GM21447 (cell line): Measurements from ENCODE around the gene CNP.

Experiments used
- ATAC-seq: cut with Tn5 transposase; IDR thresholded peaks from one replicate; pipeline ENCODE4 v1.9.1; 2021; ENCODE audit not compliant: unreplicated experiment

CNP gene

DNA sequence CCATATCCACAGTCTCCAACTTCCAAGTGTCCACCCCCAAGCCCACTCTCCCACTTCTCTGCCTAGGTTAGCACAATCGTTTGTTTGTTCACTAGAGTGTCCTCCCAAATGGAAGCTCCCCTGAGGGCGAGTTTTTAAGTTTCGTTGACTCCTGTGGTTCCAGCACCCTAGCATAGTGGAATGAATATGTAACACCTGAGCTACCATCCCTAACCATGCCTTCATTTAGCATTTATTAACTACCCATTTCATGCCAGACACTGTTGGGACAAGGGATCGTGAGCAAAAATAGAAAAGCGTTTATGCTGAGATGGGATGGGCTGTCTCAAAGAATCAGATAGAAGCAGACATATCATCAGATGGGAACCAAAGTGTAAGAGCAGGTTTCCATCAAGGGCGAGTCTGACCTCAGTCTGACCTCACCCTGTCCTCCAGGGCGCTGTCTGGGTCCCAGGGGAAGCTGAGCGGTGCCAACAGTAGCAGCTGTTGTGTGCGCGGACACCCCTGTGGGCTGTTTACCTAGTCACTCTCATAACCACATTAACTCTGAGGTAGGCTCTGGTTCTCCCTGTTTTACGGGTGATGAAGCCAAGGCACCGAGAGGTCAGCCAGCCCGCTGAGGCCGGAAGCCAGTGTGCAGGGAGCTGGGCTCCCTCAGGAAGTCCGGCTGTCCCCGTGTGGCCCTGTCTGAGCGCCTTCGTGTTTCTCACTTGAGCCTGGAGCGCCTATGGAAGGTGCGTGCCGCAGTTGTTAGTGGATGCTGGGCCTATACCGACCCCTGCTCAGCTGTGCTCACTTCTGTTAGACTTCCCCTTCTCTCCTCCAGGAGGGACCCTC is 6.2 kb downstream of the CNP start:
- no peak for ATAC-seq

DNA sequence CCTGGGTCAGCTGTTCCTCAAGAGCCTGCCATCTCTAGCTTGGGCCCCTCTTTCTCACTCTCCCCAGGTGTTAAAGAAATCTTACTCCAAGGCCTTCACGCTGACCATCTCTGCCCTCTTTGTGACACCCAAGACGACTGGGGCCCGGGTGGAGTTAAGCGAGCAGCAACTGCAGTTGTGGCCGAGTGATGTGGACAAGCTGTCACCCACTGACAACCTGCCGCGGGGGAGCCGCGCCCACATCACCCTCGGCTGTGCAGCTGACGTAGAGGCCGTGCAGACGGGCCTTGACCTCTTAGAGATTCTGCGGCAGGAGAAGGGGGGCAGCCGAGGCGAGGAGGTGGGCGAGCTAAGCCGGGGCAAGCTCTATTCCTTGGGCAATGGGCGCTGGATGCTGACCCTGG is 6.8 kb downstream of the CNP start:
- ATAC-seq = no peak

DNA sequence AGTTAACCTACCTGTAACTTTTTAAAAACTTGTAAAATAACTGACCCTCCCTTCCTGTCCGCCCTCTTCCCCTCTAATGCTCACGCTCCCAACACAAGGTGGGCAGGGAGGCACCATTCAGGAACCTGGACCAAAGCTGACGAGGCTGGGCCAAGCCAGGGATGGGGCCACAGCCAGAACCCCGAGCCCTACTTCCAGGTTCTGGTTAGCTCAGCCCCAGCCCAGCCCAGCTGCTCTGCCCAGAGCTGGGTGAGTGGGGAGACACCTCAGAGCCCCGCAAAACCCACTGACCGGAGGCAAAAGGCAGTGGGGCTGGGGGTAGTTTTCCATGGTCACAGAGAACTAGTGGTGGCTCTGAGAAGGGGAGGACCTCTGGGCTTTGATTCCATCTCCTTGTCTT is 7.4 kb downstream of the CNP start:
- ATAC-seq = no peak

DNA sequence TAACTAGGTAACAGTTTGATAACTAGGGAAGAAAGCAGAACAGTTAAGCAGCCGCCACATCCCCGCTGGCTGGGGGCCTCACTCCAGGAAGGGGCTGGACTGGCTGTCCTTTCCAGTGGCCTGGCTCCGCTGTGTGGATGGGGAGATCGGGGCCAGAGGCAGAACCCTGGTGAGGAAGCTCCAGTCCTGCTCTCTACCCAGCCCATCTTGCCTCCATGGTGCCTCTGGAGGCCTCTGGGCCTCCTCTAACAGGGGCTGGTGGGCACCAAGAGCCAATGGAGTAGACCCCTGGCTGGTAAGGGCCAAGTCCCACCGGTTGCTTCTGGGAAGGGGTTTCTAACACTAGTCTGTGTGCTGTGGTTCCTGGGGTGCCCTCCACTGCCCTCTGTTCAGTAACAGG is 8.1 kb downstream of the CNP start:
- ATAC-seq = no peak

DNA sequence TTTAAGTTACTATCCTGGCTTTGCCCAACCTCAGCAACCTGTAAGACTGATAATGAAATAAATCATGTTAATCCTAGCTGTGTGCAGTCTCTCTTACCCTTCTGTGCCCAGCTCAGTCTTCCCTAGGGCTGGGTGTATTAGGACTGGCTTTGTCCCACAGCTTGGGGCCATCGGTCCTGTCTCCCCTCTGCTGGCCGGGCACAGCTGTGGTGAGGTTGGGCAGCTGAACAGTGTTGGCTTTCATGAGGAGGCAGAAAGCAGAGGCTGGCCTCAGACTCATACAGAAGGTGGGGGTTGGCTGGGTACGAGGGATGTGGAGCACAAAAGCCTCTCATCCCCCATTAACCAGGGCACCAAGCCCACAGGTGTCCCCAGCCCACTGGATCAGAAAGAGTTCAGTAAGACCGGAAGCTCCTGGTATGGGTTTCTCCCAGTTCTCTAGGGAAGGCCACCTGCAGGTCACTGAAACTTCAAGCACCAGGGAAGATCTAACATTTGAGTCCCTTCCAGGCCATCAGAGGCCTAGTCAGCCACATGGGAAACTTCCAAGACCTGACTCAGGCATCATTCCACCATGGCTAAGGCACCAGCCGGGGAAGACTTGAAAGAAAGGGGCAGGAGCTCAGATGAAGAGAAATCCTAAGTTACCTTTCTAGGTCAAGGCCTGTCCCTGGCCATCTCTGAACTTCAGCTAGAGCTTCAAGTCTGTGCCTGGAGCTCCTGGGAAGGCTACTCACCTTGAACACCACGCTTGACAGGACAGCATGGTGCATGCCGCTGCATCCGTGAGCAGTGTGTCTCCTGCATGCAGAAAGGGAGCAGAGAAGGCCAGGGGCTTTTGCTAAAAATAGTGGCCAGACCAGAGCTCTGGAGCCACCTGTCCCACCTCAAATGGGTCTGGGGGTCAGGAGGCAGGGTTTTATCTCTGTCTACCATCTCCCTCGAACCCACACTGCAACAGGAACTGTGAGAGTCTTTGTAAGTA is 8.8 kb downstream of the CNP start:
- ATAC-seq = no peak

DNA sequence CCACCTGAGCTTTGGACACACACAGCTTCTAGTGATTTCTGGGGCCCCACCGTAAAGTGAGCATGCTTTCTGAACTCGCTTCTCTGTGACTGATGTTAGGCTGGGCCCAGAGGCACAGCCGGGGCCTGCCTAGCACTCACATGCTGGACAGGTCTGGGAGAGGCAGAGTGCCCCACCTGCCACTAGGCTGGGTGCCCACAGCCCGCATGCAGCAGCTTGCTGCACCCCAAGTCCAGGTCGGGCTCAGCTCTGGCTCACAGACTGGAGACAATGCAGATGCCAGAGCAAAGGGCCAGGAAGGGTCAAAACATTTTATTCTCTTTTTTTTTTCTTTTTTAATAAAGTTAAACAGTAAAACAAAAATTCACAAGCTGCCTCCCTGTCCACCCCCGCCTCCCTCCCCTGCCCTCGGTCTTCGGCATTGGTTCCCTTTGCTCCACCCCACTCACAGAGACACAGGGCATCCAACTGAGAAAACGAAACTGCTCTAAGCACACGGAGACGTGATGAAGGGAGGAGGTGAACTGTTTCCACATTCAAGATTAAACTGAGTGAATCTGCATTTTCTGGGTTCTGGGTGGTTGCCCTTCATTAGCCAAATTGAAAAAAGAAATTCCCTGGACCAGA is 9.7 kb downstream of the CNP start:
- ATAC-seq = no peak

DNA sequence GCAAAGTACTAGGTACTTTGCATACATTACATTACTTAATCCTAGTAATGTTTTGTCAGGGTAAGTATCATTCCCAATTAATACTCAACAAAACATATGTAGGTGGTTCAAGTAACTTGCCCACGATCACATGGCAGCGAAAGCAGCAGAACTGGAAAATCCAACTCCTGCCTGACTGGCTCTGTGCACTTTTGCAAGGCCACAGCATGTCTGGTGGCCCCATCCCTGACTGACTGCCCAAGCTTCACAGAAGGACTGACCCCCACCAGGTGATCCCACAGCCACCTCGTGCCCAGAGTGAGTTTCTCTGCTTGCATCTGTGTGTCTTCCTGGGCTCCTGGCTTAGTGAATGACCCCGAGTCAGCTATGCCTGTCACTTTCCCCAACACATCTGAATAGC is 11.4 kb downstream of the CNP start:
- ATAC-seq = no peak

DNA sequence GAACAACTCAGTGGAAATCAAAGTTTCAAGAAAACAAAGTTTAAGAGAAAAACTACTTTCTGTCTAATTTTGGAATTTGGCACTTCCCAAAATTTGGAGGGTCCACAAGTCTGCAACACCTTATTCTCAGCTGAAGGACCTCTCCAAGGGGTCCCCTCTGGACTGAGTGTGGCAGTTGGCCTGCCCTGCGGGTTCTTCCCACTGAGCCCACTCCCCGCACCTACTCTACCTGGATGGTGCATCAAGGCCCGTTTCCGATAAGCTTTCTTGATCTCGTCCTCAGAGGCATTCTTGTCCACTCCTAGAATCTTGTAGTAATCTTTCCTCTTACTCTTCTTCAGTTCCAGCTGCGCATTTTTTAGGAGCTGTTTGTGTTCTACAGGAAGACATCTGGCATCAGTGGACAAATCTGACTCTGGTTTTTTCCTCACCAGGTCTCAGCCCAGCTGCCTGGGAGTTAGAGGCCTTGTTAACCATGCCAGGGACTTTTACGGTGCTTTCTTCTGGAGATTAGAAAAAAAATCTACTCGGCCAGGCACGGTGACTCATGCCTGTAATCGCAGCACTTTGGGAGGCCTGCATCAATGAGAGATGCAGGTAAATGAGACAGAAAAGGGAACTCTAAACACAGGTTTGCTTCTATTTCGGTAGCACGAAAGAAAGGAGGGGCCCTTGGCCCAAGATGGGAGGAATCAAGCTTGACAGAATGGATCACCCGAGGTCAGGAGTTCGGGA is 15.6 kb downstream of the CNP start:
- no peak for ATAC-seq

DNA sequence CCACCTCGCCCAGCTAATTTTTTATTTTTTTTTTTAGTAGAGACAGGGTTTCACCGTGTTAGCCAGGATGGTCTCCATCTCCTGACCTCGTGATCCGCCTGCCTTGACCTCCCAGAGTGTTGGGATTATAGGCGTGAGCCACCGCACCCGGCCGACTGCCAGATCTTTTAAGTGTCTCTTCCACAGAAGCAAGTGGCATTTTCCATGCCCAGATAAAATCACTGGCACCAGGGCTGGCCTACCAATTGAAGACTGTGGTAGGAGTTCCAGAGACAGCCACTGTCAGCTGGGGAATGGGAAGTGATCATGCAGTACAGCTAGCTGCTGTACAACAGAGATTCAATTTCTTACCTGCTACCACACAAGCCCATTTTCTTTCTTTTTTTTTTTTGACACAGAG is 17.9 kb downstream of the CNP start:
- no peak for ATAC-seq

DNA sequence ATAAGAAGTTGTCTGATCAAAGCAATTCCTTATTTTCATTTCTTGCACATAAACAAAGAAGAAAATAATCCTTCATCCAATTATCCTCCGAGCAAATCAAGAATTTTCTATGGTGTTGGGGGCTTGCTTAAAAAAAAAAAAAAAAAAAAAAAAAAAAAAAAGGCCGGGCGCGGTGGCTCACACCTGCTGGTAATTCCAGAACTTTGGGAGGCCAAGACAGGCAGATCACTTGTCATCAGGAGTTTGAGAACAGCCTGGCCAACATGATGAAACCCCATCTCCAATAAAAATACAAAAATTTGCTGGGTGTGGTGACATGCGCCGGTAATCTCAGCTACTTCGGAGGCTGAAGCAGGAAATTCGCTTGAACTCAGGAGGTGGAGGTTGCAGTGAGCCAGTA is 19.3 kb downstream of the CNP start:
- no peak for ATAC-seq

DNA sequence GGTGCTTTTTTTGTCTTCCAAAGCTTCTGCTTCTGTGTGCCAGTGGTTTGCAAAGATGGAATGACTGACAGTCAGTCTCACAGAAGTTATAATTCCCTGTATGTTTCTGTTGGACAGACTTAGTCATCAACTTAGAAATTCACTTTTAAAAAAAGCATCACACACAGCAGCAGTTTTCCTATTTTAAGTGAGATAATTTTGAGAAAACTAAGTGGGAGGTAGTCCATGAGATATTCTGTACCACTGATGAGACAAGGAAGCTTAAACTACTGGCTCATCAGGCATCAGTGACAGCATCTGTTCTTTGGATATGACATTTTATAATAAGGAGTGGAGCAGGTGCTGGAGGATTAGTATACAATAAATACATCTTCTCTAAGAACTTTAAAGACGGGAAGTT is 20.0 kb downstream of the CNP start:
- ATAC-seq = no peak

DNA sequence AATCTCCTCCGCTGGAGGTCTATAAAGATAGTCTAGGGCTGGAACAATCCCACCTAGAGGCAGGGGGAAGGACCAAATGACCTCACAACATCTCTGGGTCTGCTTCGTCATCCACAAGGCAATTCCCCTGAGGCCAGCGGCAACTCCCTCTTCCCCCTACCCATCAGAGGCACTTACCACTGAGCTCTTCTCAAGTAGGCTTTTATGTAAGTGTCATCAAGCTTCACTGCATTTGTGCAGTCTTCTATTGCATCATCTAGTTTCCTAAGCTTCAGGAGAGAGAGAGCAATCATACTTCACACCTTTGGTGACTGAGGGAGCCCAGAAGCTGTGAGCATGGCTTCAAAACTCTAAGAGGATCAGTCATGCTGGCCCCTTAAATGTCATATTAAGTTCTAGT is 21.0 kb downstream of the CNP start:
- ATAC-seq = no peak

DNA sequence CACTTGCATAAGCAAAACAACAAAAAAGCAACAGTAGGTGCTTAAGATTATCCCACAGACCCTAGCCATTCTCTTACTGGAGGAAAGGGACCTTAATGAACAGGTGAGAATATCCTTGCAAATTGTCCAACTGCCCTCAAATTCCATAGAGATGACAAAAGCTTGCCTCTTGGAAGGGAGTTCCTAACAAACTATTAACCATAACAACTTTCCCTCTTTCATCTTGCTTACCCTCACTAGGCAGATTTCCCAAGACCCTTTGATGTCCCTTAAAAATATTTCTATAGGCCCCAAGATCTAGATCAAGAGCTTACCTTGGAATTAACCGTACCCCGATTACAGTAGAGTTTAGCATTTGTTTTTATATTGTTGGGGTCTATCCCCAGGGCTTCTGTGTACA is 21.8 kb downstream of the CNP start:
- ATAC-seq = no peak

DNA sequence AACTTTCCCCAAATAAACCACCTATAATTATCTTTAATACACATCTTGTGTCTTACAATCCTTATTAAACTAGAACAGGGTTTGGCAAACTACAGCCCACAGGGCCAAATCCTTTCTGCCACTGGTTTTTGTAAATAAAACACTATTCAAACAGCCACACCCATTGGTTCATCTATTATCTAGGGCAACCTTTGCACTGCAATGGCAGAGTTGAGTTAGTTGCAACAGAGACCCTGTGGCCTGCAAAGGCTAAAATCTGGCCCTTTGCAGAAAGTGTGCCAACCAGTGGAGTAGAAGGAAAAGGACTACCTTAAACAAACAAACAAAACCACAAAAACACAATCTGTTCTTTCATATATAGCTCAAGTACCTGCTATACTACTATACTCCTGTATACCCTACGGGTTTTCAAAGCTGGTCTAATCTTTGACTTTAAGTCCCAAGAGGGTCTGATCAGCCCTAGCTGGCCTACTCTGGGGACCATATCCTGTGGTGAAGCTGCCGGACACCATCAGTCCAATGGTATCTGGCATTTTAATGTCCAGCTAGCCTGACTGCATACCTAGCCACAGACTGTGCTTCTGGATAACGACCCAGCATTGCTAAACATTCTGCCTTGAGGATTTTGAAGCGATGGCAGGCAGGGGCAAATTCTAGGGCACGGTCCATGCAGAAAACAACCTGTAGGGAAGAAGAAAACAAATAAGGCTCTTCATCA is 23.3 kb downstream of the CNP start:
- no peak for ATAC-seq

DNA sequence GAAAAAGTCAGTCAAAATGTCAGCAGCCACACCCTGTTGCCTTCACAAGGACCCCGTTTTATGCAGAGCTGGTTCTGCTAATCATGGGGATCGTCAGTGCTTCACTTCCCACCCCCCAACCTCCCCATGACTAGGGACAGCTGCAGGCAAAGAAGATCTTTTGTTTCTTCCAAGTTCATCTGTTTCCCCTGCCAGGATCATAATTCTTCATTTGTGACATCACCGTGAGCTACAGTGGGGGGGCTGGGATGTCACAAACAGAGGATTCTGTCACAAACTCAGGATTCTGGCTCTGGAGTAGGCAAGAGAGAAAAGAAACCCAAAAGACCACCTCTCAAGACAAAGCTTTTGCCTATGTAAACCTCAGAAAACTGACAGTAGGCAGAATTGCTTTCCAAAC is 26.0 kb downstream of the CNP start:
- ATAC-seq = no peak

DNA sequence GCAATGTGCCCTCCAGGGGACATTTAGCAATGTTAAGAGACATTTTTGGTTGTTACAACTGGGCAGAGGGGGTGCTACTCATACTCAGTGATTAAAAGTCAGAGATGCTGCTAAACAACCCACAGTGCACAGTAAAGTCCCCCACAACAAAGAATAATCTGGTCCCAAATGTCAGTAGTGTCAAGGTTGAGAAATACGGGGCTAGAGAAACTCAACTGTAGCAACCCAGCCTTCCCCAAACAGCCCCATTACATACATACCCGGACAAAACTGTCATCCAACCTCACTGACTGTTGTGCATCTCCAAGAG is 30.2 kb downstream of the CNP start:
- no peak for ATAC-seq

DNA sequence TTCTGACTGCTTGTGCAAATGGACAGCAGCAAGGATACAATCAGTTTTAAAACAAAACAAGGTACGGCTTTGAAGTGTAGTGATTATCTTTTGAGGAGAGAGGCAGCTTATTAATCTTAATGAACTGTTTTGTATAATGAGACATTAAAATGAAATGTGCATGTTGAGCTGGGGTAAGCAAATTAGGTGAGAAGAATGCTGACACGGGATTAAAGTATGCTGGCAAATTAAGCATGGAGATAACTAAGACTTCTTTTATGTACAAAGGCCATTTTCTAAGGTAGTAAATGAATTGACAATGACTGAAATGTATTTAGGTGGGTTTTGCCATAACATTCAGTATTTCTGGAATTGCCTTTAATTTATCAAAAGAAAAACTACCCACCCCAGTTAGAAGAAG is 31.9 kb downstream of the CNP start:
- ATAC-seq = no peak

DNA sequence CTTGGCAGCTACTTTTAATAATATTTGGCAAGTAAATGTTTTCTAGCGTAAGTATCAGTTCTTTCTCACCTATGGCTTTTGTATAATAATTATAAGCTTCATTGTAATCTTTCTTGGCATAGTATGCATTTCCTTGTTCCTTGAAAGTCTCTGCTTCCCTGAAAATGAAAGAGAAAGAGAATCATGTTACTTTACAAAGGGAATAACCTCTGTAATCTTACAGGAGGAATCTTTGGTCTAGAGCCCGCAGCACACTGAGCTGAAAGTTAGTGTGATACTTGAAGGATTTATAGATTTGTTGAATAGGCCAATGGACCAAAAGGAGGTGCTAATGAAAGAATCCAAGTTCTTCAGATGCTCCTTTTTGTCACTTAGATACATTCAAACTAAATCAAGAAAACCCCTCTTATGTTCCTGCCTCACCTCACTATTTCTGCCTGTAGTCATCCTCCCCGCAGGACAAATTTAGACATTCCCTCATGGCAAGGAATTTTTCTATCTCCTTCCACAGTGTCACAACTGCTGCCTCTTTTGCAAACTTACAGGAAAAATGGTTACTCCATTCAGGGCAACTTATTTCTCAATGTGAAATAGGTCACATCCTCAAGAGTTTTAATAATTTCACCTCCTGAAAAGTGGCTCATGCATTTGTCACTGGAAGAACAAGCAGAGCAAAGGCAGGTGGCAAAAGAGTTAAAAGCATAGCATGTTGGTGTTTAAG is 34.0 kb downstream of the CNP start:
- ATAC-seq = no peak

DNA sequence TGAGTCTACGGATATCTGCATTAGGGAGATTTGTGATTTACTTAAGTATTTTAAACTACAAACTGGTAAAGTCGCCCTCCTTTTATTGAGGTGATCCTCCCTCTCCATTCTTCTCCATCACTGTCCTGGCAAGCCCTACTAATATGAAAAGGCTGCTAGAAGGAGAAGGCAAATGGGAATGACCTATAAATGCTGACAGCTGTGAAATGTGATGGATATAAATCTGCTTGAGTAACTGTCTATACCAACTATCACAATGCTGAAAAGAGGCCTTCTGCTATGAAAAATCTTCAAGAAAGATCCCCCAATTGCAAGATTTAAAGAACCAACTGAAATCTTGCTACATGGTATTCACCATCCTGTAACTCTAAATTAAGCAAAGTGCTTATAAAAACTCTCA is 35.1 kb downstream of the CNP start:
- ATAC-seq = no peak
